K562 (cell line): Measurements from ENCODE around the gene CHDH.

Experiments used
- FOXP4 ChIP-seq: sonication (generic); formaldehyde crosslinking; IDR thresholded peaks from 2 replicates; pipeline ENCODE4 v1.8.0; 2022; ENCODE audit warnings: mild to moderate bottlenecking, missing genetic modification reagents, borderline replicate concordance
- MTA1 ChIP-seq: fragments of 450-650 bp; IDR thresholded peaks from 2 replicates; pipeline ENCODE4 v1.6.1; 2017; ENCODE audit warnings: borderline replicate concordance
- MYNN ChIP-seq, 2 experiments: sonication (generic); formaldehyde crosslinking in 1 of 2; IDR thresholded peaks; 2 replicates each; pipeline versions ENCODE4 v1.5.0 to v1.6.1; 2016 to 2020; ENCODE audit warnings: antibody characterized with exemption in 1 of 2, missing genetic modification reagents in 1 of 2
- TBL1XR1 ChIP-seq, 2 experiments: IDR thresholded peaks; 2 replicates each; pipeline ENCODE4 v1.6.1; 2012; ENCODE audit warnings: improper control_type of control experiment in 2 of 2, low read length in 2 of 2, mild to moderate bottlenecking in 1 of 2
- UBTF ChIP-seq, 2 experiments: IDR thresholded peaks; 2 replicates each; pipeline ENCODE4 v1.6.1; 2012; ENCODE audit warnings: improper control_type of control experiment in 2 of 2, low read depth in 2 of 2, low read length in 2 of 2, borderline replicate concordance in 1 of 2
- ZNF12 ChIP-seq: sonication (generic); formaldehyde crosslinking; IDR thresholded peaks from 2 replicates; pipeline ENCODE4 v1.4.0; 2020; ENCODE audit warnings: mild to moderate bottlenecking, missing genetic modification reagents
- ZNF639 ChIP-seq, 2 experiments: fragments of 200-800 bp in 1 of 2; sonication (Bioruptor generic) in 1 of 2; sonication (generic) in 1 of 2; formaldehyde crosslinking in 1 of 2; IDR thresholded peaks in 1 of 2; conservative IDR thresholded peaks in 1 of 2; 2 replicates each; pipeline versions ENCODE4 v1.5.0 to v1.6.1; 2016 to 2020; ENCODE audit warnings: missing compliant biosample characterization in 1 of 2, missing genetic modification characterization in 1 of 2, missing genetic modification reagents in 1 of 2

GRCh38 chr3:53768478-53769459 lies 77.5 kb downstream of the CHDH start:
- no peak for TF ChIP-seq FOXP4
- no peak for TF ChIP-seq UBTF (IDR thresholded peaks at IDR 0.05; ENCODE audit: borderline replicate concordance in 1 of 2, low read depth in 2 of 2, low read length in 2 of 2)
- no peak for TF ChIP-seq MYNN (IDR thresholded peaks at IDR 0.05)
- TF ChIP-seq MYNN (CRISPR knock-in tag; IDR thresholded peaks at IDR 0.05): no peak
- no peak for TF ChIP-seq ZNF639 (CRISPR knock-in tag; conservative IDR thresholded peaks at IDR 0.05 in 1 of 2, IDR thresholded peaks at IDR 0.05 in 1 of 2)
- no peak for TF ChIP-seq ZNF12
- no peak for TF ChIP-seq TBL1XR1 (IDR thresholded peaks at IDR 0.05; ENCODE audit: low read length in 2 of 2)
- TF ChIP-seq MTA1: no peak
